Kidney epithelial cell (primary cell): ENCODE measurements around the gene TOR2A. TPM values are rescaled to one million over a fixed set of nuclear protein-coding genes. Genes with fewer than 3 reads are reported as not detected.

ENCODE experiments used
- DNase-seq: peaks from one replicate; pipeline ENCODE4 v3.0.0-alpha.2; 2010; ENCODE audit warnings: low read depth
- H3K27me3 ChIP-seq: 2 replicates; pipeline ENCODE4 v1.6.0; 2011; ENCODE audit warnings: low read length; ENCODE audit not compliant: control insufficient read depth, insufficient read depth
- H3K36me3 ChIP-seq: 2 replicates; pipeline ENCODE4 v1.5.1; 2011; ENCODE audit warnings: low read length; ENCODE audit not compliant: control insufficient read depth, insufficient read depth
- H3K4me3 ChIP-seq: 2 replicates; pipeline ENCODE4 v1.5.1; 2011; ENCODE audit warnings: low read depth, mild to moderate bottlenecking, control low read depth, low read length
- CTCF ChIP-seq: IDR thresholded peaks from 2 replicates; pipeline ENCODE4 v1.5.1; 2011; ENCODE audit warnings: mild to moderate bottlenecking, moderate library complexity, low read length, control low read depth, inconsistent platforms; ENCODE audit not compliant: insufficient read depth, poor library complexity, severe bottlenecking
- total RNA-seq: library from RNA; depleted of rRNA; stranded (reverse); fragments of >200 nt; gene quantifications from 2 replicates; pipeline ENCODE4 v1.2.3, GENCODE V29; 2015

Gene TOR2A
- total RNA-seq, 1 donor from 2014 or later: 13.4 TPM

- peak; percentile 14 for DNase-seq
- peak overlapping the region; percentile 5 for H3K4me3 ChIP-seq
- TF ChIP-seq CTCF: no peak
- H3K27me3 ChIP-seq: peaks cover 9% of the 10 kb centered on the region
- no peaks in the 10 kb centered on the region for H3K36me3 ChIP-seq
Measured at GRCh38 chr9:127741831-127742434, 6.8 kb upstream of the TOR2A start.

- TF ChIP-seq CTCF: no peak
- no peak overlapping the region for H3K4me3 ChIP-seq
- DNase-seq: no peak
- peaks cover 7% of the 10 kb centered on the region for H3K27me3 ChIP-seq
- no peaks in the 10 kb centered on the region for H3K36me3 ChIP-seq
Measured at GRCh38 chr9:127739614-127740330, 4.7 kb upstream of the TOR2A start.

GRCh38 chr9:127738666-127739065 lies 3.6 kb upstream of the TOR2A start:
- H3K4me3 ChIP-seq: no peak overlapping the region
- DNase-seq: no peak
- H3K27me3 ChIP-seq: peaks cover 3% of the 10 kb centered on the region
- no peak for TF ChIP-seq CTCF
- no peaks in the 10 kb centered on the region for H3K36me3 ChIP-seq

- H3K27me3 ChIP-seq: no peaks in the 10 kb centered on the region
- no peak for TF ChIP-seq CTCF
- H3K4me3 ChIP-seq: no peak overlapping the region
- no peaks in the 10 kb centered on the region for H3K36me3 ChIP-seq
- no peak for DNase-seq
Measured at GRCh38 chr9:127735530-127736185, 564 bp upstream of the TOR2A start.

- TF ChIP-seq CTCF: no peak
- Histone ChIP-seq H3K4me3 (peak overlapping the region; percentile 17), H3K36me3 (no peaks in the 10 kb centered on the region), H3K27me3 (no peaks in the 10 kb centered on the region)
- no peak for DNase-seq
Measured at GRCh38 chr9:127734247-127734746, 797 bp downstream of the TOR2A start.
